Liver (tissue), 3 donors: Measurements from ENCODE around the gene GALNT17.

Experiments
- CTCF ChIP-seq: fragments of 150-350 bp; IDR thresholded peaks from 2 replicates; pipeline ENCODE4 v1.5.1; 2017; ENCODE audit warnings: improper control_type of control experiment, low read depth, low read length; ENCODE audit not compliant: missing input control
- EGR1 ChIP-seq, 2 donors: IDR thresholded peaks; 2 replicates each; pipeline ENCODE4 v1.6.1; 2016 to 2018; ENCODE audit warnings: antibody characterized with exemption in 2 of 2, low read depth in 2 of 2
- MAX ChIP-seq: IDR thresholded peaks from 2 replicates; pipeline ENCODE4 v1.6.1; 2016; ENCODE audit warnings: antibody characterized with exemption
- RAD21 ChIP-seq, 2 donors: IDR thresholded peaks; 2 replicates each; pipeline ENCODE4 v1.6.1; 2016; ENCODE audit warnings: antibody characterized with exemption in 2 of 2, mild to moderate bottlenecking in 2 of 2
- RXRA ChIP-seq, 2 donors: IDR thresholded peaks; 2 replicates each; pipeline ENCODE4 v1.6.1; 2017 to 2018; ENCODE audit warnings: antibody characterized with exemption in 2 of 2, mild to moderate bottlenecking in 1 of 2
- YY1 ChIP-seq: IDR thresholded peaks from 2 replicates; pipeline ENCODE4 v1.6.1; 2016; ENCODE audit warnings: antibody characterized with exemption, mild to moderate bottlenecking
- donor health status: healthy.
- donor health status: healthy.

GRCh38 chr7:71601851-71602250, 469.9 kb downstream of the GALNT17 start:
- TF ChIP-seq YY1 (no peak), RXRA (IDR thresholded peaks at IDR 0.05) (no peak), MAX (no peak), CTCF (no peak), EGR1 (IDR thresholded peaks at IDR 0.05; ENCODE audit: low read depth in 2 of 2) (no peak), RAD21 (IDR thresholded peaks at IDR 0.05) (no peak)
